HT-29 (cell line): ENCODE measurements around the gene XCR1. TPM values are rescaled to one million over a fixed set of nuclear protein-coding genes. Genes with fewer than 3 reads are reported as not detected.
A peak's percentile ranks its signal among the peaks of the same experiment; 100 is the strongest.
"Not testable (repeated sequence)": the region's sequence is repeated elsewhere in the genome, so short reads cannot be mapped to it uniquely, and the experiment has no call there.

Experiments used
- DNase-seq: peaks from one replicate; pipeline ENCODE4 v3.0.0-alpha.2; 2015; ENCODE audit warnings: low spot score
- total RNA-seq: library from RNA; depleted of rRNA; stranded (reverse); fragments of >200 nt; shearing (Covaris generic); gene quantifications from 2 replicates; pipeline ENCODE4 v1.2.3, GENCODE V29; 2014; rRNA removed

Gene XCR1
- not detected in 2 replicates for total RNA-seq

- no peak for DNase-seq
These were observed at the start of gene XCR1 for GRCh38 chr3:46027021-46027705. TSS of gene XCR1 (minus strand) at chr3:46027483. CDS start at chr3:46021947, 5,536 bp downstream.

DNA sequence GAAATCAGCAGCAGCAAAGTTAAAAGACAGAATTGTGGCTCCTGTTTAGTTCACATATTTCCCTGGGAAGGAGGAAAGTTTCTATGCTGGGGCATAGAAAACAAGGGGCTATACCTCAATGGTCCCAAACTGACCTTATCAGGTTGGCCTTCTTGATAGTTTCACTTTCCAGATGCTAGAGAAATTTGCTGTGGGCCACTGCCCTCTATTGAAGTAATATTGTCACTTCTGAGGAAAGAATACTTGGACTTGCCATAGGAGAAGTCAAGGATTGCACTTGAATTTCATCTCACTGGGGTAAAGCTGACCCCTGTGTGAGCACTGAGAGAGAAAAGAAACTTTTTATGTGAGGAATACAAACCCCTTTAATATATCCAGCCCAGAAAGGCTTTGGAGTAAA lies 49.3 kb upstream of the XCR1 start:
- peak; percentile 11 for DNase-seq

GRCh38 chr3:46075816-46076215 lies 48.5 kb upstream of the XCR1 start:
- no peak for DNase-seq

GRCh38 chr3:46071222-46071858 lies 44.1 kb upstream of the XCR1 start:
- DNase-seq: no peak

DNA sequence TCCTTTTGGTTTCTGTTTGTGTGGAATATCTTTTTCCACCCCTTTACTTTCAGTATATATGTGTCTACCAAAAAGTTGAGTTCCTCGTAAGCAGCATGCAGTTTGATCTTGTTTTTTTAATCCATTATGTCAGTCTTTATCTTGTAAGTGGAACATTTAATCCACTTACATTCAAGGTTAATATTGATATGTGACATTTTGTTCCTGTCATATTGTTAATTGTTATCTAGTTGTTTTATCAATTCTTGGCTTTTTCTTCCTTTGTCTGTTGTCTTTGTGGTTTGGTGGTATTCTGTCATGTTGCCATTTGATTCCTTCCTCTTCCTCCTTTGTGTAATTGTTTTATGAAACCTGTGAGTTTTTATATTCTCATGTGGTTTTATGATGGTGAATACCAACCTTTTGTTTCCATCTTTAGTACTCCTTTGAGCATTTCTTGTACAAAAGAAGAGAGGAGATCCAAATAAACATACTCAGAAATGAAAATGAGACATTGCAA lies 43.4 kb upstream of the XCR1 start:
- DNase-seq: no peak

GRCh38 chr3:46068501-46068900 lies 41.2 kb upstream of the XCR1 start:
- no peak for DNase-seq

DNA sequence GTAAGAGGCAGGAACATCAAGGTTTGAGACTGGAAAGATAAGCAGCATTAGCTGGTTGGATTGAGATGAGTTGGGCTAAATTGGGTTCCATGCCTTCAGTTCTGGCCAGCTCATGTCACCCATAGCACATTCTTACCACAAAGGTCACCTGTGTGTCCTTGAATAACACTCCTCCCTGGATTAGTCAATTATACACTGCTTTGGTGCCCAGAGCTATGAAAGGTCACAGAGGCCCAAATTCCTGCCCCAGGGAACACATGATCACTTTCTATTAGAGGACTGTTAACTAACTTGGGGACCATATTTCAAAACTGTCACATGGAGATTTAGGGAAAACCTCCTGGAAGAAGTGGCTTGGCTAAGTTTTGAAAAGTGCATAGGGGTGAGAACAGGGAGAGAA lies 40.1 kb upstream of the XCR1 start:
- no peak for DNase-seq

DNA sequence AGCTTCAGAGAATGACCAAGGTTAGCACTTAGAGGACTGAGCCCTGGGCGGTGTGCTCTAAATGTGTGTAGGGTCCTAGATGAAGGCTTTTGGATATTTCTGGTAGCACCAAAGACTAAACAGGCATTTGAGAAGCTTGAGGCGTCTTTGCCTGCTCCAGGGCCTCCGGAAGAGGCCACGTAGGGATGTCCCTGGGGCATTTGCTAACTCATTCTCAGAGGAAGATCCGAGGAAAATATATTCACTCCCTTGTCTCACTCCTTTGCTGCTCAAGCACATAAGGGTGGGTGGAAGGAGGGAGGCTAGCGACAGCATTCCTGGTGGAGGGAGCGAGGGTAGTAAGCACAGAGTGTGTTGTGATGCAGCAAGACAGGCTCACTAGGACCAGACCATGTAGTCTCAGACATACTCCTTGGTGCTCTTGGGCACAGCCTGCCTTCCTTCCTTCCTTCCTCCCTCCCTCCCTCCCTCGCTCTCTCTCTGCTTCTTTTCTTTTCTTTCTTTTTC lies 38.5 kb upstream of the XCR1 start:
- no peak for DNase-seq

- DNase-seq: peak; percentile 13
These were observed 38.0 kb upstream of the XCR1 start for GRCh38 chr3:46065294-46065705.

GRCh38 chr3:46062679-46063078 lies 35.4 kb upstream of the XCR1 start:
- DNase-seq: no peak

DNA sequence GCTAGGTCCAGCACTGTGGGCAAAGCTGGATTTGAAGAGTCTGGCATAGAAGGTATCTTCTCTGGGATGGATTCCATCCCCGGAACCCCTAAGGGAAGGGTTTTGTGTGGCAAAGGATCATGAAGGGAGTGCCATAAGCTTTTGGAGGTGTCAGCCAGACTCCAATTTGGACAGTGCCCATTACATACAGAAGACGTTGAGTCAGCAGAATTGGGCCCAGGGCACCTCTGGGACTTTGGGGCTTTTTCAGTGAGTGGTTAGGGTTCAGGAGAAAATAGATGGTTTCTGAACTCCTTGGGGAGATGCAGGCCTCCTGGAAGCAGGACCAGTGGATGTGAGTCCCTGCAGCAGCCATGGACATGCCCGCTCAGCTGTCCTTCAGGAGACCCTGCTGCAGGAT lies 34.6 kb upstream of the XCR1 start:
- DNase-seq: no peak

GRCh38 chr3:46061108-46061720 lies 33.9 kb upstream of the XCR1 start:
- DNase-seq: no peak

- no peak for DNase-seq
These were observed 33.3 kb upstream of the XCR1 start for GRCh38 chr3:46060551-46060950.

DNA sequence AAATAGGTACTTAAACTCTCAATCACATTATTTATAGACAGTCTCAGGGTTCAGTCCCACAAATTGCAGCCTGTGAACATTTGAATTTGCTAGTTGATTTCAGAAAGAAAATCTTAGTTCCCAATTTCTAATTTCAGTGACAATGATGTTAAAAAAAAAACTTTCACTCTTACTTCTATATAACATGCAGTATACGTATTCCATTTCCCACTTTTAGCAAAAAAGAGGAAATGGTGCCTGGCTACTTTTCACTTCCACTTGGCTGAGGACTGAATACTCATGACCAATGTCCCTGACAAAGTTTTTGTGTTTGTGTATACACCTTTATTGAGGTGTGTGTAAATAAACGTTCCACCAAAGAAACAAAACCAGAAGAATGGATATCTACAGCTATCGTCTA lies 32.1 kb upstream of the XCR1 start:
- DNase-seq: no peak

DNA sequence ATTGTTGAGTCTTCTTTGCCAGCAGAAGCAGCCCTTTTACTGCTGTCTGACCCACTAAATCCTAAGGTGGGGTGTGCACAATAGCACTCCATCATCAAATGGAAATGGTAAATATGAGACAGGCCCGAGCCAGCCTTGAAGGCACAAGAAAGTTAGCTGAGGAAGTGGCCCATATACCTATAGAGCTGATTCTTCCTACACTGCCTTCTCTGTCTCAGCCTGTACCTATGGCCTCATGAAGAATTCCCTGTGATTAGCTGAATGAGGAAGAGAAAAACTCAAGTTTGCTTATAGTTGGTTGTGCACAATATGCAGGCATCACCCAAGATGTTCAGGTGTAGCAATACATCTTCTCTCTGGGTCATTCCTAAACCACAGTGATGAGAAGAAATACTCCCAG lies 31.7 kb upstream of the XCR1 start:
- no peak for DNase-seq

DNA sequence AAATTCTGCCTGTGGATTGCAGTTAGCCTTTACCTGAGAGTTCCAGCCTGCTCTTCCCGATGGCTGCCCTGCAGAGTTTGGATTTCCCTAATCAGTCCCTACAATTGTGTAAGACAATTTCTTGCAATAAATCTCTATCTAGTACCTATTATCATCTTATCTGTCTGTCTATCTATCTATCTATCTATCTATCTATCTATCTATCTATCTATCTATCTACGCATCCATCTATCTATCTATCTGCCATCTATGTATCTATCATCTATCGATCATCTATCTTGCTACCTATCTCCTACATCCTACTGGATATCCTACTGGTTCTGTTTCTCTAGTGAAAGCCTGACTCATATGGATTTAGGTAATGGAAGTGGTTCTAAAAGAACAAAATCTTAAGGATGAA lies 30.4 kb upstream of the XCR1 start:
- DNase-seq: no peak

DNA sequence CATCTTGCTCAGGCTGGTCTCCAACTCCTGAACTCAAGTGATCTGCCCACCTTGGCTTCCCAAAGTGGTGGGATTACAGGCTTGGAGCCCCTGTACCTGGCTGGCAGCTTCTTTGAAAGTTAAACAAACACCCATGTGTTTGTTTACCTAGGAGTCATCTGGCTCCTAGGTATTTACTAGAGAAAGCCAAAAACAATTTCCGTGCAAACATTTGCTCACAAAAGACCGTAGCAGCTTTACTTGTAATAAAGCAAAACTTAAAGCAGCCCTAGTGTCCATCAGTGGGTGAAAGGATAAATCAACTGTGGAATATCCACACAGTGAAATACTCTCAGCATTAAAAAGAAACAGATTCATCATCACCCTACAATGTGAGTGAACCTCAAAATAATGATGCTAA lies 29.4 kb upstream of the XCR1 start:
- no peak for DNase-seq

DNA sequence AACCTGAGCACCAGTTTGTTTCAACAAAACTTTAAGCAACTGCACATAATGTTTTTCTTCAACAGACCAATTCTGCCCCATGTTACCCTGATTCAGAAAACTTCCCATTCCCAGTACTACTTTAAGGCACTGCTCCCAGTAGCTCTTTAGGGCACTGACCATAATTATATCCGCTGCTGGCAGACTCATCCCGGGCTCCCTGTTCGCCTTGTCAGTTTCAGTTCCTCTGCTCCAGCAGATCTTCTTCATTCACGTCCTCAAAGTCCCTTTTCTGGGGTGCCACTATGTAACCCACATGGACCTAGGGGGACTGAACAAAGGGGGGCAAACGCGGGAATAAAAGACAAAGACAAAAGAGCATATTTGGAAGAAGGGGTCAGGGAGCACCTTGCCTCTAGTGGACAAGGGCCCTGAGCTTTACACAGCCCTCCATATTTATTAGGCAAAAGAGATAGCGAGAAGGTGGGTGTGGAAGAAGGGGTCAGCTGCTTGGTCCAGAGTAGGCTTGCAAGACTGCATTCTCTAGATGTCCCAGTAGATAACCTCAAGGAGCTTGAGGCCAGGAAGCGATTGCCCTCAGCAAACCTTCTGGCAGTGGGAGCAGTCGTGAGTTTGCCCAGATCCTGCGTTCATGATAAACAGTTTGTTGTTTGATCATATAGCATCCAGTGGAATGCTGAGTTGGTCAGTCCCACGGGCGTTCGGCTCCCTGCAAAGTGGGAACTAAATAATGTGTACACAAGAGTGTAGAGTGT lies 26.7 kb upstream of the XCR1 start:
- not testable (repeated sequence) for DNase-seq

GRCh38 chr3:46053265-46053664 lies 26.0 kb upstream of the XCR1 start:
- not testable (repeated sequence) for DNase-seq

DNA sequence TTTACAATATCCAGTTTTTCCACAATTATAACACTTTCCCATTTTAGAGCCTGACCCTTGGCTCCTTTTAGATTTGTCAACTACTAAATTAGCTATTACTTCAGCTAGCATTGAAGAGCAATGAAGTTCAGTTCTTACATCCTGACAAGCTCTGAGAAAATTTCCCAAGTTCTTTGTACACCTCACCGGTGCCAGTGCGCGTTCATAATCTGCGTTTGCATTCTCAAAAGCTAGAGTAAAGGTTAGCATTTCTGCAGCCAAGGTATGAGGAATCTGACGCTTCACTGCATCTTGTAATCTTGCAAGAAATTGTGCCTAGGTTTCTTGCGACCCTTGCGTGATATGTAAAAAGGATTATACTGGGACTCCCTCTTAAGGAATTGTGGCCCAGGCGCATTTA lies 25.2 kb upstream of the XCR1 start:
- no peak for DNase-seq

DNA sequence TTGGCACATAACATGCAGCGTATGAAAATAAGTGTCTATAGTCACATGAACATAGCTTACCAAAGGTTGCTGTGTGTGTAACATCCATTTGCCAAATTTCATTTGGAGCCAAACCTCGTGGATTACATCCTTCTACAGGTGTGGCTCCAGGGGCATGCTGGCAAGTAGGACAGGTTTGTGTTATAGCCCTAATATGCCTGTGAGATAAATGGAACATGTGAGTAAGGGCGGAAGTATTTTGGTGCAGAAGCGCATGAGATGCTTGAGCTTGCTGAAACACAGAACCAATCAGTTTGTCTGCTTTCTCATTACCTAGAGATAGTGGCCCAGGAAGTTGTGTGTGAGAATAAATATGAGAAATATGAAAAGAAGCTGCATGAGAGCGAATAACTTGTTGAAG lies 21.8 kb upstream of the XCR1 start:
- no peak for DNase-seq

GRCh38 chr3:46046231-46046630 lies 18.9 kb upstream of the XCR1 start:
- peak; percentile 2 for DNase-seq
